ENCODE results near the gene B4GALT1. TPM values are rescaled to one million over a fixed set of nuclear protein-coding genes. Genes with fewer than 3 reads are reported as not detected.

The B4GALT1 gene
- total RNA-seq, 1 donor from 2014 or later, result 37.1 TPM

DNA sequence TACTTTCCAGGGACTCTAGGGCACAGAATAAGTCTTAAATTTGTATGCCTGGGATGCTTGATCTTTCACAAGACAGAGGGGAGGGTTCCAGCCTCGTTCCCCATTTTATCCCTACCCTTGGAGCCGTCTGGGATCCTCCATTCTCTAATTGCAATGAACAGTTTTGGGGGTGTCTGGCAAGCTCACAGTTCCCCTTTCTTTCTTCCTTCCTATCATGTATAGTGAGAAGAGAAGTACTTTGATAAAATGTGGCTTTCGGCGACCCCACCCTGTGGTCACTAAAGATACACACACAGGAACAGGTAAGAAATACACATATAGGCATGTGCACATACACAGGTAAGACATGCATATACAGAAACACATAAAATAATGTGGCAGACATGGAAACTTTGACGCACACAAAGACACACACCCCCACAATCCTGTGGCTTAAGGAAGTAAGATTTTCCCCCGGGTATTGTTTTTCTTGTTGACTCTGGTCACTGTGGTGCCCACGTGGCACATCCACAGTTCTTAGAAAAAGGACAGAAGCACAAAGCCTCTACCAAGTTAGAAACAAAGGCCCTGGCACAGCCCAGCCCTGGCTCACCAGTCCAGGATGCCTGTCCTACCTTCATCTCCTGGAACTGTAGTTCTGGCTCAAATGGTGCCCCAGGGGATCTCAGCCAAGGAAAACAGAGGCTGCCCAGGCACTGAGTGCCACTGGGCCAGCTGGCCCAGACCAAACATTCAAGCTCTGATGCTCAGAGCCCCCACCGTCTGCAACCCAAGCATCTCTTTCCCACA, 84.4 kb downstream of the B4GALT1 start:
- no peaks in the 10 kb centered on the region for H3K36me3 ChIP-seq
- DNase-seq, result no peak
- intact Hi-C loops (cut with micrococcal nuclease), result no loop called here

DNA sequence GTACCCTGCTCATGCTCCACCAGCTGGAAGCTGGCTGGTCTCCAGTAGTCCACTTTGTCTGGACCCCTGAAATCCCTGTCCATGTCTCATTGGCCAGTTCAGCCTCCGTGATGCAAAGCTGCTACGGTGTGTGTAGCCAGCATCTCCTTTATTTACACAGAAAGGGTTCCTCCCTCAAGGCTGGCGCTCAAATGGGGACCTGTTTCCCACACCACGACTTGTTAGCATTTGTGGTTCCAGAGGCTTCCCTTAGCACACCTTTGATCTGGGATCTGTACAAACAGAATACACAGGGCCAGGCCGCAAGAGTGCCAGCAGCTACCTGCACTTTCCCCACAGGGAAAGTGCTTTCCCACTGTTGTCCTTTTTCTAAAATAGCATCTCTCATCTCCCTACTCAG, 85.0 kb downstream of the B4GALT1 start:
- Histone ChIP-seq H3K27ac (replicated peaks) (no peak overlapping the region), H3K4me3 (no peak overlapping the region), H3K9me3 (replicated peaks) (no peaks in the 10 kb centered on the region), H3K36me3 (no peaks in the 10 kb centered on the region), H3K27me3 (ENCODE audit: low read depth) (no peaks in the 10 kb centered on the region), H3K4me1 (peaks cover 29% of the 10 kb centered on the region)
- no peak for DNase-seq
- TF ChIP-seq, protein P1, sequence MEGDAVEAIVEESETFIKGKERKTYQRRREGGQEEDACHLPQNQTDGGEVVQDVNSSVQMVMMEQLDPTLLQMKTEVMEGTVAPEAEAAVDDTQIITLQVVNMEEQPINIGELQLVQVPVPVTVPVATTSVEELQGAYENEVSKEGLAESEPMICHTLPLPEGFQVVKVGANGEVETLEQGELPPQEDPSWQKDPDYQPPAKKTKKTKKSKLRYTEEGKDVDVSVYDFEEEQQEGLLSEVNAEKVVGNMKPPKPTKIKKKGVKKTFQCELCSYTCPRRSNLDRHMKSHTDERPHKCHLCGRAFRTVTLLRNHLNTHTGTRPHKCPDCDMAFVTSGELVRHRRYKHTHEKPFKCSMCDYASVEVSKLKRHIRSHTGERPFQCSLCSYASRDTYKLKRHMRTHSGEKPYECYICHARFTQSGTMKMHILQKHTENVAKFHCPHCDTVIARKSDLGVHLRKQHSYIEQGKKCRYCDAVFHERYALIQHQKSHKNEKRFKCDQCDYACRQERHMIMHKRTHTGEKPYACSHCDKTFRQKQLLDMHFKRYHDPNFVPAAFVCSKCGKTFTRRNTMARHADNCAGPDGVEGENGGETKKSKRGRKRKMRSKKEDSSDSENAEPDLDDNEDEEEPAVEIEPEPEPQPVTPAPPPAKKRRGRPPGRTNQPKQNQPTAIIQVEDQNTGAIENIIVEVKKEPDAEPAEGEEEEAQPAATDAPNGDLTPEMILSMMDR (IDR thresholded peaks at IDR 0.05; ENCODE audit: borderline replicate concordance), result no peak
- intact Hi-C loops (cut with micrococcal nuclease), result no loop called here

More for the DNA sequence above, 84.4 kb downstream of the B4GALT1 start:
- peaks cover 26% of the 10 kb centered on the region for H3K4me1 ChIP-seq
- H3K27ac ChIP-seq (replicated peaks), result no peak overlapping the region
- H3K9me3 ChIP-seq (replicated peaks), result no peaks in the 10 kb centered on the region
- TF ChIP-seq, protein P1 (IDR thresholded peaks at IDR 0.05; ENCODE audit: borderline replicate concordance), result no peak
- H3K4me3 ChIP-seq, result no peak overlapping the region
- no peaks in the 10 kb centered on the region for H3K27me3 ChIP-seq (ENCODE audit: low read depth)

DNA sequence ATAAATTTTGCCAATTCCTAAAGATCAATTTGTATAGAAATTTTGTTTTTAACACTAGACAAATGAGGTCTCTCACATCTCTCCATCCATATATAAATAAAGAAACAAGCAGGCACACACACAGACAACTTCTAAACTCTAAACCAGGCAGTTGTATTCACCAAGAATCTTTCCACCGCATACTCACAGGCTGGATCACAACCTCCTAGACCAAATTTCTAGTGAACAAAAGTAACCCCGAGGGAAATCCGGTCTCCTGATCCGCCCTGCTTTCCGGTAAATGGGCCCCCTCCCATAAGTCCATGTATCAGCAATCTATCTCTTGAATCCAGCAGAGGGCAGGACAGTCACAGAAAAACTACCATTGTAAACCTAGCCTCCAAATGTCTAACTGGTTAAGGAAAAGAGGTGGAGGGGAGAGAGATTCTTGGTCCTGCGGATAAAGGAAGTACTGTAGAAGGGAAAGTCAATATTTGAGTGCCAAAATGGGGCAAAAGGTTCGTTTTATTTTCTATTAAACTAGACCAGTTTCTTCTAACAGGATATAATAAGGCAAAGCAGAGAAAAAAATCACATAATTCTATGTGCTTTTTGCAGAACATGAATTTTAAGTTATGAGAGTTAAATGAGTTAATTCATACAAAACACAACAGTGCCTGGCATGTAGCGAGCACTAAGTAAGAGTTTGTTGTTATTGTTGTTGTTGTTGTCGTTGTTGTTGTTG, 85.8 kb downstream of the B4GALT1 start:
- Histone ChIP-seq H3K36me3 (no peaks in the 10 kb centered on the region), H3K27me3 (ENCODE audit: low read depth) (no peaks in the 10 kb centered on the region), H3K4me3 (no peak overlapping the region), H3K27ac (replicated peaks) (peak overlapping the region; percentile 59), H3K9me3 (replicated peaks) (no peaks in the 10 kb centered on the region), H3K4me1 (peaks cover 34% of the 10 kb centered on the region)
- intact Hi-C loops (cut with micrococcal nuclease), result loop anchor here (2.0 kb wide), 2 partner anchors 90 to 146 kb away; no protein-coding TSS in a partner anchor
- DNase-seq, result peak; percentile 28
- TF ChIP-seq, protein P1 (IDR thresholded peaks at IDR 0.05; ENCODE audit: borderline replicate concordance), result peak; percentile 83

DNA sequence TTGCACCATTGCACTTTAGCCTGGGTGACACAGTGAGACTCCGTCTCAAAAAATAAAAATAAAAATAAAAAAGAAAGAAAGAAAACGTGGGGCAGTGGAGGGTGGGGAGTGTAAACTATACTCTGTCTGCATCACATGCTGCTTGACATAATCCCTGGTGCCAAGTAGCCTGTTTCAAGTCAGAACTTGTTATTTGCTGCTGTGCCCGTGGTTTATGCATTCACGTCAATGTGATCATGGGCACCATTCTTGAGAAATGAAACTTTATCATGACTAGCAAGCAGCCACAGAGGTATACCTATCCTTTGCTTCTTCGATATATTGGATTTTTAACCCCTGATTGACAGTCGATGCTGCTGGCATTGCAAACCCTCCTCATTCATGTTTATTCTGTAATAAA, 86.6 kb downstream of the B4GALT1 start:
- no peaks in the 10 kb centered on the region for H3K9me3 ChIP-seq (replicated peaks)
- H3K36me3 ChIP-seq, result no peaks in the 10 kb centered on the region
- DNase-seq, result no peak
- H3K27ac ChIP-seq (replicated peaks), result peak overlapping the region; percentile 59
- intact Hi-C loops (cut with micrococcal nuclease), result loop anchor here (2.0 kb wide), 2 partner anchors 90 to 146 kb away; no protein-coding TSS in a partner anchor
- no peaks in the 10 kb centered on the region for H3K27me3 ChIP-seq (ENCODE audit: low read depth)
- no peak overlapping the region for H3K4me3 ChIP-seq
- TF ChIP-seq, protein P1 (IDR thresholded peaks at IDR 0.05; ENCODE audit: borderline replicate concordance), result no peak
- peaks cover 42% of the 10 kb centered on the region for H3K4me1 ChIP-seq

DNA sequence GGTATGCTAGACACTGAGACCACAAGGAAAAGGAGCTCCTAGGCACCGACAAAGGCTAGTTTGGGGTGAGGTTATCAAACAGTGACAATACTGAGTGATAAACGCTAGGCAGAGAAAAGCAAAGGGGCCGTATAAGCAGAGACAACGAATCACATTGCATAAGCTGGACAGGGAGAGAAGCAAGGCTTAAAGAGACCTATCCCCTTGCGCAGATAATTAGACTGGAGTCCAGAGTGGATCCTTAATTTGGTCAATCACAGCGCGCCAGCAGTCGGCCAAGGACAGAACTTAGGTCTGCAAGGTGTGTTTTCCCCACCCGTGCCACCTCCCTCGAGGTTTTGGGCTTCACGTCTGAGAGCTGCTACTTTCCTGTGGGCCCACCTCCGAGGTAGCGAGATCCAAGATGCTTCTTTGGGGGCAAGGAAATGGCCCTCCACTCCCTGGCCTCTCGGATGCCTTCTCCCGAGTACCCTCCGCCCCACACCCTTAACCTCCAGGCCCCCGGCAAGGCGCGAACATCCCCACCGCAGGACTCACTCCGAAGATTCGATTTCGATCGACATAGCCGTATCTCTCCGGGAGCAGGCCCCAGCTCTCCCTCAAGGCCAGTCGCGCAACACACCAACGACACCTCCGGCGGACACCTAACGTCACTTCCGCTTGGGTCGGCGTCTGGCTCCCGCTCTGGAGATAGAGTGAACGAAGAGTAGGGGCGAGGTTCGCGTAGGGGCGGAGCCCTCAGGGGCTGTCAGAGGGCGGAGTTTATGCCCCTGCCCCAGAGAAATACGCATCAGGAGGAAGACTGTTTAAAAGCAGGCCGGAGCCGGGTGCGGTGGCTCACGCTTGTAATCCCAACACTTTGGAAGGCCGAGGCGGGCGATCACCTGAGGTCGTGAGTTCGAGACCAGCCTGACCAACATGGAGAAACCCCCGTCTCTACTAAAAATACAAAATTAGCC, 90.8 kb downstream of the B4GALT1 start, which contains the start of gene SMU1:
Gene SMU1 (minus strand): TSS at position 629 of the 959 bp plus-strand sequence. CDS start 66 bp downstream, at position 563.
- Histone ChIP-seq H3K4me3 (peak within 1 kb of the TSS; percentile 78), H3K27ac (replicated peaks) (peak within 1 kb of the TSS; percentile 91), H3K27me3 (ENCODE audit: low read depth) (no peaks in the 10 kb centered on the region), H3K4me1 (peaks cover 40% of the 10 kb centered on the region), H3K9me3 (replicated peaks) (no peaks in the 10 kb centered on the region), H3K36me3 (peaks cover 24% of the 10 kb centered on the region)
- peak; percentile 97 for DNase-seq
- intact Hi-C loops (cut with micrococcal nuclease), result no loop called here
- TF ChIP-seq, protein P1 (IDR thresholded peaks at IDR 0.05; ENCODE audit: borderline replicate concordance), result no peak

Data from left ventricle myocardium inferior (tissue), 1 donor.